Panc1 (cell line): ENCODE measurements around the gene SH2D2A. TPM values are rescaled to one million over a fixed set of nuclear protein-coding genes. Genes with fewer than 3 reads are reported as not detected.

Source experiments
- ATAC-seq: fragments of 200-7000 bp; cut with Tn5 transposase; 2 replicates; pipeline ENCODE4 v1.9.1; 2020; ENCODE audit warnings: mild to moderate bottlenecking, moderate library complexity
- BruUV-seq: library from RNA; stranded (reverse); fragments of 400-500 nt; replicated peaks from 2 replicates; lab custom pipeline; 2021; lab: Mats Ljungman, UMichigan
- CTCF ChIA-PET: fragments of 300-600 bp; sonication (Branson Sonifier 250); formaldehyde crosslinking; loops from one replicate; lab custom pipeline; 2022; ENCODE audit warnings: antibody characterized with exemption; lab: Charles Lee
- POLR2A ChIA-PET: fragments of 300-600 bp; sonication (Branson Sonifier 250); formaldehyde crosslinking; loops from one replicate; lab custom pipeline; 2022; ENCODE audit warnings: antibody characterized with exemption; lab: Charles Lee
- DNase-seq: peaks from one replicate; pipeline ENCODE4 v3.0.0-alpha.2; 2010; ENCODE audit warnings: low read depth, low spot score
- H3K27ac ChIP-seq: 2 replicates; pipeline ENCODE4 v1.5.1; 2011; ENCODE audit warnings: mild to moderate bottlenecking, low read length, inconsistent platforms
- H3K27me3 ChIP-seq: fragments of 200-500 bp; sonication (Bioruptor generic); 2 replicates; pipeline ENCODE4 v1.6.0; 2014; ENCODE audit warnings: low read length, inconsistent platforms; ENCODE audit not compliant: control insufficient read depth, insufficient read depth
- H3K36me3 ChIP-seq: fragments of 200-500 bp; sonication (Bioruptor generic); 2 replicates; pipeline ENCODE4 v1.5.1; 2014; ENCODE audit warnings: inconsistent platforms, mild to moderate bottlenecking, low read length, moderate library complexity; ENCODE audit not compliant: control insufficient read depth, insufficient read depth
- H3K4me1 ChIP-seq: 2 replicates; pipeline ENCODE4 v1.5.1; 2011; ENCODE audit warnings: inconsistent platforms, mild to moderate bottlenecking, low read length, moderate library complexity; ENCODE audit not compliant: control insufficient read depth, insufficient read depth
- H3K4me3 ChIP-seq, 2 experiments: 2 replicates each; pipeline ENCODE4 v1.5.1; 2011 to 2012; ENCODE audit warnings: low read depth in 2 of 2, low read length in 2 of 2, mild to moderate bottlenecking in 2 of 2, inconsistent platforms in 1 of 2, moderate library complexity in 1 of 2
- H3K9me3 ChIP-seq: fragments of 200-500 bp; sonication (Bioruptor generic); 2 replicates; pipeline ENCODE4 v1.5.1; 2014; ENCODE audit warnings: low read depth, mild to moderate bottlenecking, inconsistent platforms, low read length, moderate library complexity; ENCODE audit not compliant: control insufficient read depth, insufficient read depth
- POLR2AphosphoS5 ChIP-seq: IDR thresholded peaks from 2 replicates; pipeline ENCODE4 v1.6.1; 2012; ENCODE audit warnings: mild to moderate bottlenecking, low read depth, low read length, moderate library complexity
- SIN3A ChIP-seq: IDR thresholded peaks from 2 replicates; pipeline ENCODE4 v1.6.1; 2012; ENCODE audit warnings: low read depth, mild to moderate bottlenecking, low read length, moderate library complexity, borderline replicate concordance; ENCODE audit not compliant: insufficient read depth
- TCF7L2 ChIP-seq: IDR thresholded peaks from 2 replicates; pipeline ENCODE4 v1.6.1; 2011; ENCODE audit warnings: mild to moderate bottlenecking, low read depth, low read length, inconsistent platforms
- in situ Hi-C: cut with HindIII; loops from 2 replicates; pipeline ENCODE4 v1.10.0; 2016; ENCODE audit warnings: low sequenced_read_pairs, low pct_unique_long_range_greater_than_20kb
- intact Hi-C: fragments of 100-400 bp; cut with micrococcal nuclease; formaldehyde crosslinking; loops from one replicate; pipeline ENCODE4 v1.10.0; 2022; ENCODE audit not compliant: unreplicated experiment
- total RNA-seq: library from RNA; stranded (reverse); gene quantifications from one replicate; pipeline ENCODE4 v1.2.1, GENCODE V29; 2021; ENCODE audit not compliant: unreplicated experiment
- TF ChIP-seq, protein P1 (sequence below), 2 experiments: IDR thresholded peaks; 2 replicates each; pipeline ENCODE4 v1.6.1; 2011 to 2012; ENCODE audit warnings: low read depth in 2 of 2, control low read depth in 1 of 2, low read length in 1 of 2, mild to moderate bottlenecking in 1 of 2, moderate library complexity in 1 of 2; ENCODE audit not compliant: insufficient read depth in 1 of 2
- TF ChIP-seq, protein P2 (sequence below): fragments of 450-650 bp; IDR thresholded peaks from 2 replicates; pipeline ENCODE4 v1.5.1; 2017; ENCODE audit warnings: mild to moderate bottlenecking

The SH2D2A gene
- total RNA-seq, 1 experiment from 2014 or later, result 0.69 TPM

DNA sequence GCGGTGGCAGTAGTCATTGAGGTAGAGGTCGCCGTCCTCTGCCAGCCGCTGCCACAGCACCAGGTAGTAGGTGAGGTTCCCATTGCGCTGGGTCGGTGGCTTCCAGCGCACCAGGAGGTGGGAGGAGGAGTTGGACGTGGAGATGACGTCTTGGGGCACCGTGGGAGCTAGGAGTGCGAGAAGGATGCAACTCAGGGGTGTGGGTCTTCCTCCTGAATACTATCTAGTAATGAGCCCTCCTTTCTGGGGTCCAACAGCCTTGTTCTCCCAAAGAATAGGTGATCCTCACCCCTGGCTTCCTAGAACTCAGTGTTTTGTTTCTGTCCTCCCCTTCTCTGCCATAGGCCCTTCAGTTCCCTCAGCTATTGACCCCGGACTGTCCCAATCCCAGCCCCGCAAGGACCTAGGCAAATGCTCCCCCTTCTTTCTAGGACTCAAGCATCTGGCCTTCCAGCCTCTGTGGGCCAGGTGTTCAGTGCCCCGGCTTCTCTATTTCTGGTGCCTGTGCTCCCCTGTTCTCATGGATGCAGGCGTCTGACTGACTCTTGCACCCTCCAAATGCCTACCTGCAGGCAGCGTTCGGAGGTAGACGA, 29.4 kb upstream of the SH2D2A start:
- H3K27ac ChIP-seq, result no peak overlapping the region
- H3K4me3 ChIP-seq, result no peak overlapping the region
- no peaks in the 10 kb centered on the region for H3K4me1 ChIP-seq
- ATAC-seq (no peak), DNase-seq (no peak)
- H3K36me3 ChIP-seq, result no peaks in the 10 kb centered on the region
- no peak for TF ChIP-seq POLR2AphosphoS5
- TF ChIP-seq, protein P1, sequence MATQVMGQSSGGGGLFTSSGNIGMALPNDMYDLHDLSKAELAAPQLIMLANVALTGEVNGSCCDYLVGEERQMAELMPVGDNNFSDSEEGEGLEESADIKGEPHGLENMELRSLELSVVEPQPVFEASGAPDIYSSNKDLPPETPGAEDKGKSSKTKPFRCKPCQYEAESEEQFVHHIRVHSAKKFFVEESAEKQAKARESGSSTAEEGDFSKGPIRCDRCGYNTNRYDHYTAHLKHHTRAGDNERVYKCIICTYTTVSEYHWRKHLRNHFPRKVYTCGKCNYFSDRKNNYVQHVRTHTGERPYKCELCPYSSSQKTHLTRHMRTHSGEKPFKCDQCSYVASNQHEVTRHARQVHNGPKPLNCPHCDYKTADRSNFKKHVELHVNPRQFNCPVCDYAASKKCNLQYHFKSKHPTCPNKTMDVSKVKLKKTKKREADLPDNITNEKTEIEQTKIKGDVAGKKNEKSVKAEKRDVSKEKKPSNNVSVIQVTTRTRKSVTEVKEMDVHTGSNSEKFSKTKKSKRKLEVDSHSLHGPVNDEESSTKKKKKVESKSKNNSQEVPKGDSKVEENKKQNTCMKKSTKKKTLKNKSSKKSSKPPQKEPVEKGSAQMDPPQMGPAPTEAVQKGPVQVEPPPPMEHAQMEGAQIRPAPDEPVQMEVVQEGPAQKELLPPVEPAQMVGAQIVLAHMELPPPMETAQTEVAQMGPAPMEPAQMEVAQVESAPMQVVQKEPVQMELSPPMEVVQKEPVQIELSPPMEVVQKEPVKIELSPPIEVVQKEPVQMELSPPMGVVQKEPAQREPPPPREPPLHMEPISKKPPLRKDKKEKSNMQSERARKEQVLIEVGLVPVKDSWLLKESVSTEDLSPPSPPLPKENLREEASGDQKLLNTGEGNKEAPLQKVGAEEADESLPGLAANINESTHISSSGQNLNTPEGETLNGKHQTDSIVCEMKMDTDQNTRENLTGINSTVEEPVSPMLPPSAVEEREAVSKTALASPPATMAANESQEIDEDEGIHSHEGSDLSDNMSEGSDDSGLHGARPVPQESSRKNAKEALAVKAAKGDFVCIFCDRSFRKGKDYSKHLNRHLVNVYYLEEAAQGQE (IDR thresholded peaks at IDR 0.05; ENCODE audit: insufficient read depth in 1 of 2, low read depth in 2 of 2, low read length in 1 of 2), result no peak
- no peak for TF ChIP-seq SIN3A
- TF ChIP-seq TCF7L2, result no peak
- TF ChIP-seq, protein P2, sequence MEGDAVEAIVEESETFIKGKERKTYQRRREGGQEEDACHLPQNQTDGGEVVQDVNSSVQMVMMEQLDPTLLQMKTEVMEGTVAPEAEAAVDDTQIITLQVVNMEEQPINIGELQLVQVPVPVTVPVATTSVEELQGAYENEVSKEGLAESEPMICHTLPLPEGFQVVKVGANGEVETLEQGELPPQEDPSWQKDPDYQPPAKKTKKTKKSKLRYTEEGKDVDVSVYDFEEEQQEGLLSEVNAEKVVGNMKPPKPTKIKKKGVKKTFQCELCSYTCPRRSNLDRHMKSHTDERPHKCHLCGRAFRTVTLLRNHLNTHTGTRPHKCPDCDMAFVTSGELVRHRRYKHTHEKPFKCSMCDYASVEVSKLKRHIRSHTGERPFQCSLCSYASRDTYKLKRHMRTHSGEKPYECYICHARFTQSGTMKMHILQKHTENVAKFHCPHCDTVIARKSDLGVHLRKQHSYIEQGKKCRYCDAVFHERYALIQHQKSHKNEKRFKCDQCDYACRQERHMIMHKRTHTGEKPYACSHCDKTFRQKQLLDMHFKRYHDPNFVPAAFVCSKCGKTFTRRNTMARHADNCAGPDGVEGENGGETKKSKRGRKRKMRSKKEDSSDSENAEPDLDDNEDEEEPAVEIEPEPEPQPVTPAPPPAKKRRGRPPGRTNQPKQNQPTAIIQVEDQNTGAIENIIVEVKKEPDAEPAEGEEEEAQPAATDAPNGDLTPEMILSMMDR, result no peak
- H3K9me3 ChIP-seq, result no peaks in the 10 kb centered on the region
- no peaks in the 10 kb centered on the region for H3K27me3 ChIP-seq
- POLR2A ChIA-PET, result no interaction called here
- CTCF ChIA-PET, result no interaction called here
- intact Hi-C loops, result no loop called here
- in situ Hi-C loops, result no loop called here
- BruUV-seq, result no TSS peak

DNA sequence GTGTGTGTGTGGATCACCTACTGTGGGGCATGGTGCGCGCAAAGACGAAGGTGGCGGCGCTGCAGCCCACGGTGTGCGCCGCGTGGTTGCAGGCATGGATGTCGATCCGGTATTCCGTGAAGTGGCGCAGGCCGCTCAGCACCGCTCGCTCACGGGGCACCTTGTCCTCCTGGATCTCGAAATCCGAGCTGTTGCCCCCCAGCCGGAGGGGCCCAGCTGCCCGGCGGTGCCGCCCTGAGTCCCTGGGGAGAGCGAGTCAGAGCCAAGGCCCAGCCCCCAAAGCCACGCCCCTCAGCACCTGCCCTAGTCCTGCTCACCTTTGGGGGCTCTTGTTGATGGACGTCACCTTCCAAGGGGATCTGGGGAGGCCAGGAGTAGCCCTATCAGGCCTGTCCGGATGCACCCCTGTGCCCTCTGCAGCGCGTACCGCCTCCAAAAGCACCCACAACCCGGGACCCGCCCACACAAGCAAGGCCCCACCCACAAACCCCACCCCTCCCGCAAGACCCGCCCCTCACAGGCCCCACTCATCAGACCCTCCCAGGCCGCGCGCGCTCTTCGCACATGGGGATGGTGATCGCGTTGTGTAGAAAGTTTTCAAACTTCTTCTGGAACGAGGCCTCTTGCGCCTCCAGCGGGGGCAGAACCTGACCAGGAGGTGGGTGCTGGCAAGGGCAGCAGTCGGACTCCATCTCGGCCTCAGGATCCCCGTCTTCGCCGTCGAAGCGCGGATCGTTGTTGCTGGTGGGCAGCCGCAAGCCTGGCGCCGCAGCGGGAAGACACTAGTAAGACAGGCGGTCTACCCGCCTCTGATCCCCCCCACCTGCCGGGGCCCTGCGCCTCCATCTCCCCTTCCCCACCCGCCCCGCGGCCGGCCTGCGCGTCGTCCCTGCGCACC, 28.7 kb upstream of the SH2D2A start:
- in situ Hi-C loops, result no loop called here
- DNase-seq (no peak), ATAC-seq (no peak)
- no peaks in the 10 kb centered on the region for H3K27me3 ChIP-seq
- no TSS peak for BruUV-seq
- intact Hi-C loops, result no loop called here
- TF ChIP-seq TCF7L2 (no peak), SIN3A (no peak), POLR2AphosphoS5 (no peak)
- TF ChIP-seq, protein P1 (IDR thresholded peaks at IDR 0.05; ENCODE audit: insufficient read depth in 1 of 2, low read depth in 2 of 2, low read length in 1 of 2), result no peak
- TF ChIP-seq, protein P2, result no peak
- H3K36me3 ChIP-seq, result no peaks in the 10 kb centered on the region
- ChIA-PET POLR2A (no interaction called here), CTCF (no interaction called here)
- H3K9me3 ChIP-seq, result no peaks in the 10 kb centered on the region
- H3K4me1 ChIP-seq, result no peaks in the 10 kb centered on the region
- no peak overlapping the region for H3K4me3 ChIP-seq
- H3K27ac ChIP-seq, result no peak overlapping the region
